HG03439 (cell line): ENCODE results near the gene KIF16B.
"Not testable (repeated sequence)": the region's sequence is repeated elsewhere in the genome, so short reads cannot be mapped to it uniquely, and the experiment has no call there.

ENCODE experiments used
- ATAC-seq: cut with Tn5 transposase; IDR thresholded peaks from one replicate; pipeline ENCODE4 v1.9.1; 2021; ENCODE audit warnings: mild to moderate bottlenecking, moderate library complexity; ENCODE audit not compliant: unreplicated experiment

Gene KIF16B

DNA sequence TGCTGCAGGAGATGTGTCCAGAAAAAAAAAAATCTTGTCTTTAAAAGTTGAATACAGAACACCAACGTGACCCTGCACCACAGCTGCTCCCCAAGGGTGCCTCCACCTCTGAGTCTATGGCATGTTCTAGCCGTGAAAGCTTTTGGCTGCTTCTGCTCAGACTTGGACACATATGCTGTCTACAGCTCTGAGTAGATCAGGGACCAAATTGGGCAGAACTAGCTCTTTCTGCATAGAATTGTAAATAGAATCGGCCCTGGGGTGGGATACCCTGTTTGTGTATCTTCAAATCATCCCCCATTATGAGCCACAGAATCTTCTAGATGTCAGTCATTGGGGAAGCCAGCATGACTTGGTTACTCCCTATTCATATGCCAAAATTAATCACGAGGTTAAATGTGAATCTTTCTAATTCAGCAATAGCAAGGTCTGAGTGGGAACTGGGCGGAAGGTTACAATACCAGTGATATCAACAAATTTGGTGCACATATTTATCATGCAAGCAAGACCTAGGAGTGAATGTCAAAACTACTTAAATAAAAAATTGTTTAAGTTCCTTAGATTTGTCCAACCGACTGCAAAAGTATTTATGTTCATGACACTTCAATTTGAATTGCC lies 302.8 kb downstream of the KIF16B start:
- ATAC-seq = no peak

DNA sequence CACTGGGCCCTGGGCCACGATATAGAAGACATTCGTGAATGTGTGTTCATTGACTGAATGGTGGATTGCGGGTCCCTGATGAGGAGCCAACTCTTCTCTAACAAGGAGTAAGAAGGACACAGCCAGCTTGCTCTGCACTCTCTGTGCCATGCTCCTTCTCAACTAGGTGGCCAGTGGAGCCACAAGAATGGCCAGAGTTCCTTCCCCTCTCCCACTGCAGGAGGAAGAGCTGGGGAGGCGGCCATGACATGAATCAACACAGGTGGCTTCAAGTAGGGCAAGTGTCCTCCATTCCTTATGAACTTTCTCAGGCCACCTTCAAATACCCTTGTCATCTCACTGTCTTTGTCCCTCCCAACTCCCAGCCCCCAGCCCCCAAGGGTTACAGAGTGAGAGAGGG lies 305.7 kb downstream of the KIF16B start:
- ATAC-seq = no peak

DNA sequence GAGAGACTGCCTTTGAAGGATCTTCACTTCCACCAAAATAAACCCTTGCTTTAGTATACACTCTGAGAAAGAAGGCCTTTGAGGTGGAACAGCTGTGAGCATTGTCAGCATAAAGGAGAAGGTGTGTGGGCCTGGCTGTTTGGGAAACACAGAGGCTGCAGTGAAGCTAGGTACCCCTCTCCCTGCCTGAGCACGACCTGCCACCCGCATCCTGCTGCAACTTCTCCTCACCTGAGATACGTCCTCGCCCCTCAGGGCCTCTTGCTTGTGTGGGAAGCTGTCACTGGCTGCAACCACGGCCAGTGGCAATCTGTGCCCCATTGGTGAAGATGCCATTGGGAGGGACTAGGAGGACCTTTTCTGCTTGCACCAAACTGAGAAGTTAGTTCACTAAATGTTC lies 307.9 kb downstream of the KIF16B start:
- ATAC-seq = no peak

DNA sequence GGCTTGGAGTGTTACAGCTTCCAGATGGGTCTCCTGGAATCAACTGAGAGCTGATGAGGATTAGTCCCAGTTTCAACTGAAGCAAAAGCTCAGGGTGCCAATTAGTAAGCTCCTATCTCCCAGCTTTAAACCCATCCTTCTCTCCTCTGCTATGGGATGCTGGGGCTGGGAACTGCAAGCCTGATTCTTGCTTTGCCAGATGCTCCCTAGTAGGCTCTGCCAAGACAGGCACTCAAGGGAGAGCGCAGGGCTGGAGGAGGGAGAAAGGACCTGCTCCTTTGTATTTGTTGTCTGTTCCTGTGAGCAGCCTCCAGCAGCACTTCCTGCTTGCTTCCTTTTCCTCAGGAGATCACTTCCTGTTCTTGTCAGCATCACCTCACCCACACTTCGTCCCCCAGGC lies 309.7 kb downstream of the KIF16B start:
- no peak for ATAC-seq

DNA sequence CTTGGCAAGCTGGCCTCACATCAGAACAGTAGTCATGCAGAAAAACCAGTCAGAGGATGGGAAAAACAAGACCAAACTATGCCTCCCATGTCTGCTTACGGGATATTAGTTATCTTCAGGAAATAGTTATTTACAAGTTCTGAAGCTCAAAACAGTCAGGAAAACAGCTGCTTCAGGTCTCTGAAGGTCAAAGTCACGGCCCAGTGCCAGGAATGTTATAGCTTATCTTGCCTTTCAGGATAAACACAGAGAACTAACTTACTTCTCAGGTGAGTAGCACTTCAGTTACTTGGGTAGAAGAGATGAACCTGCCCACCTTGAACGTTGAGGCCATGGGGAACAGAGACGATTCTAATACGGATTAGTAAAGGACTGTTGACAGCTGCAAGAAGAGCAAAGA lies 310.7 kb downstream of the KIF16B start:
- no peak for ATAC-seq

DNA sequence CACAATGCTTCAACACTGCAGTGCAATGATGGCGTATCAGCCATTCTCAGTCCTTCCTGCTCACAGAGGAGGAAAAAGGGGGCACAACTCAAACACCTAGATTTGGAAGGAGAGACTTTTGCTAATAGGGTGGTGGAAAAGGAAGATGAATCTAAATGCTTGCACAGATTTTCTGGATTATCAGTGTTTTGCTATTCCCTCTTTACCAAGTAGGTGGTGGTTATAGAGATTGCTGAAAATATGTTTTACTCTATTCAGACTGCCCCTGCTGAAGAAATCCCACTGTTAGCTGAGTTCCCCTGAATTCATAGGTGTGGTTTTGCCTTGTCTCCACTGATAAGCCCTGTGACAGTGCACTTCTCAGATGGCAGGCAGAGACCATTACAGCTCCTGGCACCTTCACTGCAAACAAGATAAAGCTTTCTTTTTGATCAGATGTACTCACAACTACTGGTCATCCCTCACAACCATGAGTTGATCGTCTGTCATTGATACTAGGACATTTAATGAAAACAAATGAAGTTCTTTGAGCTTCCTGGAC lies 311.4 kb downstream of the KIF16B start:
- ATAC-seq = no peak

DNA sequence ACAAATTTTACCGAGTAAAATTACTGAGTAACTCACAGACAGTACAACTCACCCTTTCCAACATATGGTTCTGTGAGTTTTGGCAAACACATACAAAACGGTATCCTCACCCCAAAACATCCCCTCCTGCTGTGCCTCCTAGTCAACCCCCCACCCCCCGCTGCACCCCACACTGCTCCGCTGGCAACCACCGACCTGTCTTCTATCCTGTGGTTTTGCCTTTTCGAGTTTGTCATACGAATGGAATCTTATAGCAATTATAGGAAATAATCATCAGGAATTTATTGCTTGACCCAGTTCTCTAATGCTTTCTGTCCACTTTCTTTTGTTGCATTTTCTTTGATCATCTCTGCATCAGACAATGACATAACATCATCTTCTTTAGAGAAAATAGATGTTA lies 312.3 kb downstream of the KIF16B start:
- ATAC-seq = no peak

DNA sequence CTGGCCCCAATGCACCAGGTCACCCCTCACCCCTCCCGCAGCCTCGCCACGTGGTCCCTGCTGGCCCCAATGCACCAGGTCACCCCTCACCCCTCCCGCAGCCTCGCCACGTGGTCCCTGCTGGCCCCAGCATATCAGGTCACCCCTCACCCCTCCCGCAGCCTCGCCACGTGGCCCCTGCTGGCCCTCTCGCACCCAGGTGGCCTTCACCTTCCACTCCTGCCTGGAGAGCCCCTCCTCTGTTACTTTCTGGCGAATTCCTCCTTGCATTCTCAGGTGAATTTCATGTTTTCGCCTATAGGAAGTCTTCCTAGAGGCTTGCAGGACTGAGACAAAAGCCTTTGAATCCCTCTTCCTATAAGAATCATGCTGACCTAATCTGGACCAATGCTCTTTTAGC lies 313.1 kb downstream of the KIF16B start:
- not testable (repeated sequence) for ATAC-seq

DNA sequence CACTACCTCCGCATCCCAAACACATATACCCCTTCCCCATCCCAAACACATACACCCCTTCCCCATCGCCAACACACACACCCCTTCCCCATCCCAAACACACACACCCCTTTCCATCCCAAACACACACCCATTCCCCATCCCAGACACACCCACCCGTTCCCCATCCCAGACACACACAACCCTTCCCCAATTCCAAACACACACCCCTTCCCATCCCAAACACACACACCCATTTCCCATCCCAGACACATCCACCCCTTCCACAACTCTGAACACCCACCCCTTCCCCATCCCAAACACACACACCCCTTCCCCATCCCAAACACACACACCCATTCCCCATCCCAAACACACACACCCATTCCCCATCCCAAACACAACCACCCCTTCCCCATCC lies 314.5 kb downstream of the KIF16B start:
- no peak for ATAC-seq

DNA sequence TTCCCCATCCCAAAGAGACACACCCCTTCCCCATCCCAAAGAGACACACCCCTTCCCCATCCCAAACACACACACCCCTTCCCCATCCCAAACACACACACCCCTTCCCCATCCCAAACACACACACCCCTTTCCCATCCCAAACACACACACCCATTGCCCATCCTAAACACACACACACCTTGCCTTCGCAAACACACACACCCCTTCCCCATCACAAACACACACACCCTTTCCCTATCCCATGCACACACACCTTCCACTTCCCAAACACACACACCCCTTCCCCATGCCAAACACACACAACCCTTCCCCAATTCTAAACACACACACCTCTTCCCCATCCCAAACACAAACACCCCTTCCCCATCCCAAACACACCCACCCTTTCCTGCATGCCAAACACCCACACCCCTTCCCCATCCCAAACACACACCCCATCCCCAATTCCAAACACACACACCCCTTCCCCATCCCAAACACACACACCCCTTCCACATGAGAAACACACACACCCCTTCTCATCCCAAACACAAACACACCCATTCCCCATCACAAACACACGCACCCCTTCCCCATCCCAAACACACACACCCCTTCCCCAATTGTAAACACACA lies 315.3 kb downstream of the KIF16B start:
- ATAC-seq = no peak

DNA sequence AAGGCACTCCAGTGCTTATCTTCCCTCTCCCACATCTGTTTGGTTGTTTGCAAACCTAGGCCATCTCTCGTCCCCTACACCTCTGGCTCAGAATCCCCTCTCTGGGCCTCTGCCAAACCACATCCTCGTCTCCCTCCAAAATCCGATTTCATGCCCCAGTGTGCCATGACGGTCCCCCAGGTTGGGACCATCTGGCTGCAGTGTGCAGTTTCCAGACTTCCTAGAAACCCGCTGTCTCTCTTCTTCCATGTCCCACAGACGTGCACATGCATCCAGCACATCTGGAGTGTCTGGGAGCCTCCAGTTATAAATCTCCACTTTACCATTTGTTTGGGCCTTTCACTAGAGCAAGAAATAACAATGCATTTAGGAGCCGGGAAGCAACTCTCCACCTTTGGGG lies 316.2 kb downstream of the KIF16B start:
- no peak for ATAC-seq

DNA sequence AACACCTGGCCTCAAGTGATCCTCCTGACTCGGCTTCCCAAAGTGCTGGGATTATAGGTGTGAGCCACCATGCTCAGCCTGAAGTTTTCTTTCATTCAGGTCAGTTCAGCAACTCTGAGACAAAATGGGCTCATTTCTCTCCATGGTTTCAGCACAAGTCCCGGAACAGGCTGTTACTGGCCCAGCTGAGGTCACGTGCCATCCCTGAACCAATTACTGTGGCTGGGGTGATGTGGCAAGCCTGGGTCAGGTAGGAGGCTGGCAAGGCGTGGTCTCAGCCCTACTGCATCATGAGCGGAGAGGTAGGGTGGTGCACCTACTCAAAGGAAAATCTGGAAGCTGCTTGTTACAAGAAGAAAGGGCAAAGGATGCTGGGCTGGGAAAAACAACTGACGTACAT lies 326.4 kb downstream of the KIF16B start:
- ATAC-seq = no peak

DNA sequence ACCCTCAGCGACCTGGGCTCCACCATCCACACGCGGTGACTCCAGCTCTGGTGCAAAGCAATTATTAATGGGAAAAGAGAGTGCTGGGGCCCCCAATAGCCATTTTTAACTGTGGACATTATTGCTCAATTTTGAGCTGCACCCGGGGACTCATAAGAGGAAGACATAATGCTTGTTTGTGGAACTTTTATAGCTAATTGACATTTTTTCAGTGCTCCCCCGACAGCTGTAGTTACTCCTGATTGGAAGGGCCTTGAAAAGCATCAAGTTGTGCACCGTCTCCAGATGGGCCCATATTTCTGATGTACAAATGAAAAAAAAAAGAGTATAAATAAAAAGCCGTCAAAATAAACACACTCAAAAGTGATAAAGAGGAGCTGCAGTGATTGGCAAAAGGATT lies 327.0 kb downstream of the KIF16B start:
- no peak for ATAC-seq

DNA sequence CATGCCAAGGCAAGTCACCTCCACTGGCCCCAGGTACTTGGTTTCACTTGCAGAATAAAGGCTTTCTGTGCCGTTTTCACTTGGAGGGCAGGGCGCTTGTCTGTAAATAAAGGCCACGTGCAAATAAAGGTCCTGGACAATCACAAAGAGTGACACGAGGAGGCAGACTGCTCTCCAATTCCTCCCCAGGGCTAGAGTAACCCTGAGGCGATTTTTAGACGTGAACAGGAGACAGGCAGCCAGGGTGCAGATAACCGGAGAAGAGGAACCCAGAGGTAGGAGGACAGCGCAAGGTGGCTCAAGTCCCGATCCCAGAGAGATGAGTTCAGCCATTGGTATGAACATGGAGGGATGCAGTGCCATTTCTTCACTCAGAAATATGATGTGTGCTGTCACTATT lies 327.4 kb downstream of the KIF16B start:
- ATAC-seq = no peak

DNA sequence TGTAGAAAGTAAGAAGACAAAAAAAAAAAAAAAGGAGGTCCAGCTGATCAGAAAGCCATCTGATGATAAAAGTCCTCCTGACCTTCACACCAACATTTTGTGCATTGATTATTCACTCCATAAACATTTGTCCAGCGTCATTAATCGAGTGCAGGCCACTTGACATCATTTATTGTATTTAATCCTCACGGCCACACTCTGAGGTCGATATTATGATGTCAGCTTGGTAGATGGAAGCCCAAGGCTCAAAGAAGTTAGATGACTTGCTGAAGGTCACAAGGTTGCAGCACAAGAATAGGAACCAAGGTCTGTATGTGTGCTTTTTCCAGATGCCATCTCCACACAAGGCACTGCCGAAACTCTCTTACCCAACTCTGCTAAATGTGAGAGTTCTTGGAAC lies 328.4 kb downstream of the KIF16B start:
- no peak for ATAC-seq

DNA sequence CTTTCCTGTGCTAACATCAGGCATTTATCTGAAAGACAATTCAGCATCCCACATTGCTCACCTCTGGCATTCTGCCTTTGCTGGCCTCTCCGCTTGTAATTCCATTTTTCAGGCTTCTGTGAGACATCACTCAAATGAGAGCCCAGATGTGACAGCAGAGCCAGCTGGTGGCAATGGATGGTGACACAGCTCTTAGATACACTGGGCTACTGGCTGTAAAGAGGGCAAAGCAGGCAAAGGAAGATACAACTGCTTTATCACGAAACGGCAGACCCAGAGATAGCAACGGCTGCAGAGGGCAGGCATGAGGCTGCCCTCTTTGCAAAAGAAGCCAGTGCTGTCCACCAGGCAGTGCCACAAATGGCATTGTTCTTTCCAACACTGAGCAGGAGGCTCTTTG lies 329.8 kb downstream of the KIF16B start:
- ATAC-seq = no peak

DNA sequence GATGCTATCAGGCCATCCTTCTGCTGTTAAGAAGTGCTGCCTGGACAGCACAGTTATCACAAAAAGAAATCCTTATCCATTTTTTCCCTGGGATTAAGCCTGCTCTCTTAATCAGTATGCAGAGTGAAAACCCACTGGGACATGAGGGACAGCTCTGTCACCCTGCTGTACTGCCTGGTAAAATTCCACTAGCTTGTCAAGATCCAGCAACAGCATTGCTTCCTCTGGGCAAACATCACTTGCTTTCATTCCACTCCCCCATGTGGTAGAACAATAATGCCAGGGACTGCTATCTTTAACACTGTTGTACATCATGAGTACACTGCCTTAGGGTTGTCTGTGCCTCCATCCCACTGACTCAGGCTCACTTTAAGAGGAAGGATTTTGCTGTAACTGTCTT lies 331.3 kb downstream of the KIF16B start:
- no peak for ATAC-seq

DNA sequence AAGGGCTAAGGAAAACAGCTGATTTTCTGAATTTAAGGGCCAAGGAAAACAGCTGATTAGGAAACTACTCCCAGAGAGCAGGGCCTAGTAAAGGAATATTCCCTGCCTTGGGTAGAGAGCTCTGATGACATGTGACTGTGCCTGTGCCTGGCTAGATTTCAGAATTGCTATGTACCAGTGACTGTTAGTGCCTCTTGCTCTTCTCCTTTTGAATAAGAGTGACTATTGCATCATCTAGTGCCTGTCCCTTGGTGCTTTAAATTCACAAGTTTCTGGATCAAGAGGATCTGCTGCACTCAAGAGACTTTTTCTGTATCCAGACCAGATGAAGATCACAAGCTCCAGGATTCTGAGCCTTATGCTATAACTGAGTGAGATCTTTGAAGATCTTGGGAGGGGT lies 332.9 kb downstream of the KIF16B start:
- no peak for ATAC-seq

DNA sequence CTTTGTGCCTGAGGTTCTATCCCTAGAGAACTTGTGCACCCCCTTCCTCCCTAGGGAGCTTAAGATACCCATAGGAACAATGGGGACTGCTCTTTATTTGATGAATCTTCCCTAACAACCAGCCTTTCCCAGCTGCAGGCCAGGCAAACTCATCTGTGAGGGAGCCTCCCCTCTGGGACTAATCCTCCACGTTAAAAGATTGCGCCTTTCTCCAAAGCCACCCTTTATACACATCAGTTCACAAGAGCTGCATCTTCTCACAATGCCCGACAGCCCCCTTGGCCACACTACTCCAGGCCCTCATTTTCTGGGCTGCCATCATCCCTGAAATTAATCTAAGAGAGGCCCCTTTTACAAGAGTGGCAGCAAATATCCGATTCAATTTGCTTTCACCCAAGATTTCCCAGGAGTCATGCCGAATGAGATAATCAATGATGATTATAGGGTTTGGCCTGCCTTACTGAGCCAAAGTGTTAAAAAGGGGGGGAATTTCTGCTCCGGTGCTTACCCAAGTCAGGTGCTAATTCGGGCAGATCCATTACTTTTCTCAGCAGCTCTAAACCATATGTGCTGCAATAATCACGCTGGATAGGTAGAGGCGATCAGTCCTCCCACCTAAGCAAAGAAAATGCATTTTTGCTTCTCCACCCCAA lies 336.5 kb downstream of the KIF16B start:
- no peak for ATAC-seq

DNA sequence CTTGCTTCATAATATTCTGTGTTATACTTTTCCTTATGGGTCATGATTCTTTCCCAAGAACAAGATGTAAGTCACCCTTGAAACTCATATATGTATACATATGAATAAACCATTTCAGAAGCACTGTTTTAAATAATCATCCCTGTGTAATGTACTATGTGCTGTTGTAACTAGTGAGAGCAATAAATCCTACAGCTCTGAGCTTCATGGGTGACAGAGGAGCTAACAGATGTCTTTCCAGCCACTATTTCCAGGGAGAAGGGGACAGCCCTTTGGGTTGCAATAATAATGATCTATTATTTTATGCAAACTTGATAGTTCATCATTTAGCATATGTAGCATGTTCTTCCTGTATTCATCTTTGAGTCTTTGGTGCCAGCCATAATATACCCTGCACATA lies 342.8 kb downstream of the KIF16B start:
- no peak for ATAC-seq

DNA sequence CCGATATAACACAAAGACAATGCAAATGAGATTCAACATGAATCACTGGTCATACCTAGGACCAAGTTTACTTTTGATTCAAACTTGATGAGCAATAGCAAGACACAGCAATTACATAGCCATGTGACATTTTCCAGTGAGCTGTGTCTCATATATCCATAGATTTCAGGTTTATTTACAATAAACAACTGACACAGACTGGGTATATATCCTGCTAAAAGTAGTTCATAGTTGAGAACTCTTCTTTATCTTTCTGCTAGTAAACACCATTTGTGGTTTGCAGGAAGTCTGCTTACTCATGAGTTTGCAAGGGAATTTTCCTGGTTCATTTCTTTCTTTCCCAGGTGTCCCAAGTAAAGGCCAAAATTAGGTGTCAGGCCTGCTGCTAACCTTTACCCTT lies 343.4 kb downstream of the KIF16B start:
- no peak for ATAC-seq

DNA sequence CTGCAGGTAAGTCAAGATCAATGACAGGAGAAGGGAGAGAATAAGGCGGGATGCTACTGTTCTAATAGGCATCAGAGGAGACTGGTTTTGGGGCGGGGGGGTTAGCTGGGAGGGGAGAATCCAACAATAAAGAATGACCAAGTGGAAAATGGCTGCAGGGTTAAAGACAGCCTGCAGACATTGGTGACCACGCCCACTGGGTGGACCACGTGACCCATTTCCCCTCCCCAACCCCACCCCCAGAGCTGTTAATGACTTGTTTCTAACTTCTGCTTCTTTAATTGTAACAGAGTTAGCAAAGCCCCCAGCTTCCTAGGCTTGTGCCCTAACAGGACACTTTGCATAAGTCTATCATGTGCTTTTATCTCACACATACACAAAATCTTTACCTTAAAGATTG lies 344.5 kb downstream of the KIF16B start:
- ATAC-seq = no peak
